NOMO-1 treated with dmso at 0.1 percent for 144 hours (cell line): ENCODE results near the gene SLC25A48.
"Not testable (repeated sequence)": the region's sequence is repeated elsewhere in the genome, so short reads cannot be mapped to it uniquely, and the experiment has no call there.

Experiments
- DNase-seq: peaks from one replicate; lab custom pipeline; 2025; ENCODE audit not compliant: unreplicated experiment; lab: John Stamatoyannopoulos, UW

The SLC25A48 gene

GRCh38 chr5:135829681-135830383 is 4.6 kb upstream of the SLC25A48 start:
- DNase-seq, result no peak

- no peak for DNase-seq
These were observed 4.1 kb upstream of the SLC25A48 start for GRCh38 chr5:135830384-135830700.

DNA sequence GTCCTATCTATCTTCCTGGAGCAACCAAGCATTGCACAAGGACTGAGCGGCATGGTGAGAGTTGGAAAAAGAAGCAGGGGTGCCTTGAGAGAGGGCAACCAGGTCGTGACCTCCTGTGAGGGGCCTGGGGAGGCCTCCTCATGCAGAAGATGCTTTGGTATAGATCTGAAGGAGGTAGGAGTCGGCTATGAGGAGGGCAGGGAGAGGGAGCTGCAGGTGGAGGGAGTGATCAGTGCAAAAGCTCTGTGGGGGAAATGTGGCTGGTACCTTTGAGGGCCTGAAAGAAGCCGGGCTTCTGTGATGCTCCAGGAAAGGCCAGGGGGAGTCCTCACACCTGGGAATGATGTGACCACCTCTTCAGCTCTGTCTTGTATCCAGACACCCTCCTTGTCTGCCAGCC is 3.6 kb upstream of the SLC25A48 start:
- DNase-seq, result no peak

DNA sequence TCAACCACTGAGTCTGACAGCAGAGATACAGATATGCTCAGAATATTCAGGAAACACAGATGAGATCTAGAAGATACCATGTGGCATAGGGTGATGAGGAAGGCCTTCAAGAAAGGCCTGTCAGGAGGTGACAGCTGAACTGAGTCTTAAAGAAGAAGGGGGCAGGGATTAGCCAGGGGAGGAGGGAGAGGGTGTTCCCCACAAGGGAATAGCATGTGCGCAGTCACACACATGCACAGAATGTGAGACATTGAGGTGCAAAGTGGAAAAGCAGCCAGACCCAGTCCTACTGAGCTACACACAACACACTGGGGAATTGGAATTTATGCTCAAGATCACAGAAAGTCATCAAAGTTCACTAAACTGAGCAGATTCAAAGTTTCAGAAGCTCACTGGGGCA is 3.0 kb upstream of the SLC25A48 start:
- DNase-seq, result no peak

DNA sequence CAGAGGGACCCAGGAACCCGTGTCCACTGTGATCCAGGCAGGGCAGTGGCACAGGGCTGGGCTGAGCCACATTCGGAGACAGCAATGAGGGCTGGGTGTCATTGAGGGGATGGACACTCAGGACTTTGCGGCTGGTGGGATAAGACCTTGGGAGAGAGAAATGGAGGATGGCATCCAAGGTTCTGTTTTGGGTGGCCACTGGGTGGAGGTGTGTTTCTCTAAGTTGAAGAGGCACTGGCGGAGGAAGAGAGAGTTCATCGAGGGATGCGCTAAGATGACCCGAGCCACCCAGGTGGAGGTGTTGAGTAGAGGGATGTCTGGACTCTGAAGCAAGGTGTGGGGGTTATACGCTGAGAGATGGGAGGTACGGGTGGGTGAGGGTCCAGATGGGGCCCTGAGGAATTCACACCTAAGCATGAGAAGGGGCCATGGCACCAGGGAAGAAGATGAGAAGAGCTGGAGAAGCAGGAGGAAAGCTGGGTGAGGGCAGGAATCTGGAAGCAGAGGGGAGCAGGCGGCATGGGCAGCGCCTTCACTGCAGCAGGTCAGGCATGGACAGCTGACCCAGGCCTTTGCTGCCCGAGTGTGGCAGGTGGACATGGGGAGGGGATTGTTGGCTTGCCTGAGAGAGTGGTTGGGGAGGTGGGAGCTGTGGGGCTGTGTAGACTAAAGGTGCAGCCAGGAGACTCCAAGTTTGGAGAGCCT is 2.5 kb upstream of the SLC25A48 start:
- DNase-seq, result no peak

- DNase-seq, result no peak
These were observed 1.2 kb upstream of the SLC25A48 start for GRCh38 chr5:135832941-135833920.

GRCh38 chr5:135833961-135834638 is 363 bp upstream of the SLC25A48 start:
- no peak for DNase-seq

DNA sequence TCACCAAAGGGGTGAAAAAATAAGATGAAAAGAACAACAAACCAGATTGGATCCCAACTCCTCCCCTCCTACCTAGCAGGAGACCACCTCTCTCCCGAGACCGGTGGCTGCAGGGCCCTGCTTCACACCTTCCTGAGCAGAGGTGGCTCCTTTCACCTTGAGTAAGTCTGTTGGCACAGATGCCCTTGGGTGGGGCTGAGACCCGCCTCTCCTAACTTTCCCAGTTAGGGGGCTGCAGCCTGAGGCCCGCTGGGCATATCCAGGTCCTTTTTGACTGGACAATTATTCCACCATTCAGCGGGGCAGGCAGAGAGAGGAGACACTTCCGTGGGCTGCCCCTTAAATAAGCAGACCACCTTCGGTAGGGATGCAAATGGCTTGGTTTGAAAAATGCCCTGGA is 1.3 kb downstream of the SLC25A48 start:
- no peak for DNase-seq

- DNase-seq, result not testable (repeated sequence)
These were observed 3.9 kb downstream of the SLC25A48 start for GRCh38 chr5:135838395-135838794.

- DNase-seq, result no peak
These were observed 5.1 kb downstream of the SLC25A48 start for GRCh38 chr5:135839566-135839965.

GRCh38 chr5:135840959-135841358 is 6.5 kb downstream of the SLC25A48 start:
- DNase-seq, result no peak

GRCh38 chr5:135842737-135843136 is 8.3 kb downstream of the SLC25A48 start:
- no peak for DNase-seq

- no peak for DNase-seq
These were observed 9.3 kb downstream of the SLC25A48 start for GRCh38 chr5:135843571-135844337.

DNA sequence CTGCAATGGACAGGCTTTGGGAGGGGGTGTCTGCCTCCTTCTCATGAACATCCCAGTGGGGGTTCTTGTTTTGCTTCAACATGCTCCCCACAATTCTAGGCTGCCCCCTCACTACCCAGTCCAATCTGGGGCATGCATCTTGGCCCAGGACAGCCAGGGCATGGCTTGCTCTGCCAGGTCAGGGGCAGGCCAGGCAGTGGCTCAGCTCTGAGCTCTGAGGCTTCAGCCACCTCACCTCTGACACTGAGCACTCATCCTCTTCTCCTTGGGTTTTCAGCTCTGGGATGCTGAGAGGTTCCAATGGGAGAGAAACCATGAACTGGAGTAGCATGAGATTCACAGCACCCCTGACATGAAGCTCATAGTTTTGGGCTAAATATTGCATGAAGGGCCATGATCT is 11.8 kb downstream of the SLC25A48 start:
- no peak for DNase-seq

- no peak for DNase-seq
These were observed 13.5 kb downstream of the SLC25A48 start for GRCh38 chr5:135847976-135848375.

DNA sequence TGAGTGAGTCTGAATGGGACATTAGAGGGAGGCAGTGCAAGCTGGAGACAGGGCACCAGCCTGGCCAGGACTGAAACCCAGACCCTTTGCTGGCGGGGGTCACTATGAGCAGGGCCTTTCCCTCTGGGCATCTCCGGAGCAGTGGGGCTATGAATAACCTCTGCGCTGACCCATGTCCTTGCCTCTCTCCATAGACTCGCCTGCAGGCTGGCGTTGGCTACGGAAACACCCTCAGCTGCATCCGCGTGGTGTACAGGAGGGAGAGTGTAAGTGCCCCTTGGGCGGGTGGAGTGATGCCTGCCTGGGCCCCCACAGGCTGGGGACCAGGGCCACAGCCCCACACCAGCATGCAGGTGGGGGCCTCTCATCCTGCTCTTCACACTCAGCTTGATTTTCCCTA is 15.8 kb downstream of the SLC25A48 start:
- DNase-seq, result no peak

DNA sequence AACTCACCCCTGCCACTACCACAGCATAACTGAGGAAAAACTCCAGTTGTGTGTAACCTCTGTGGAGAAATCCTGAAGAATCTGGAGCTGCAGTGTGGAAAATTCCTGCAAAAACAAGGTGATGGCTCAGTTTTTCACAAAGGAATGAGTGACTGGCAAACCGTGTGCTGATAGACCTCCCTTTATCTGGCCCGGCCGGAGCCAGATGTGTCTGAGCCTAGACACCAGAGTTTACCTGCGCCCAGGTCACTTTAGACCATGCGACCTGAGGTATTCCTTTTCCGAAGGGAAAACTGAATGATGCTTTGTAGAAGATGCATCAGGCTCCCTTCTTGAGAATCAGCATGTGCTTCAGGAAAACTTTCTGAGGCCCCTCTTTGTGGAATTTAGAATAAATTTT is 16.2 kb downstream of the SLC25A48 start:
- no peak for DNase-seq

- DNase-seq, result no peak
These were observed 16.9 kb downstream of the SLC25A48 start for GRCh38 chr5:135851186-135851914.

DNA sequence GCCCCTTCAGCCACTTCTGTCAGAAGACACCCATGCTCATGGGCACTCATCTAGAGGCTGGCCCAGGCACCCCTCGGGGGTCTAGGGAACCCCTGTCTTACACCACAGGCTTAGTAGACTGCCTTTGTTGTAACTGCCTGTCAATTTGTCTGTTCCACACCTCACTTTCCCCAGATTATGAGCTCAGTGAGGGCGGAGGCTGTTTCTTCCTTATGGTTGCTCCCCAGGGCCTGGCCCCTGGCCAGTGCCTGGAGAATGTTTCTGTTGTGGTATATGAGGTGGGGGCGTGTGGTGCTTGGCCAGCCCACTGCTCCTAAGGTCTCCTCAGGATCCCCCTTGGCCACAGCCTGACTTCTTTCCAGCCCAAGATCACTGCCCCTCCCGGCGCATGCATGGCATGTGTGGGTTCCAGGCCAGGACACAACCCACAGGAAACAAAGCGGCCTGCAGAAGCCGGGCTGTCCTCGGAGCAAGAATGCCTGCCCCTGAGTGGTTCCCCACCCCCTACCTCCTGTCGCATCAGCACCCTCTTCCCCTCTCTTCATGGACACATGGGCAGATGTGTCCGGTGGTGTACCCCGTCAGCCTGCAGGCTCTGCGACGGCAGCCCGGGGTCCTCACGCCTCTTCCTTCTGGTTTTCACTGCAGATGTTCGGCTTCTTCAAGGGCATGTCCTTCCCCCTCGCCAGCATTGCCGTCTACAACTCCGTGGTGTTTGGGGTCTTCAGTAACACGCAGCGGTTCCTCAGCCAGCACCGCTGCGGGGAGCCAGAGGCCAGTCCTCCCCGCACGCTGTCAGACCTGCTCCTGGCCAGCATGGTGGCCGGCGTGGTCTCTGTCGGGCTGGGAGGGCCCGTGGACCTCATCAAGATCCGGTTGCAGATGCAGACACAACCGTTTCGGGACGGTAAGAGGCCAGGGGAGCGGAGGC is 17.7 kb downstream of the SLC25A48 start:
- DNase-seq, result no peak
